Measurements from ENCODE around the gene LGI1.

GRCh38 chr10:93844979-93845626 is 87.4 kb downstream of the LGI1 start:
- TF ChIP-seq CTCF (IDR thresholded peaks at IDR 0.05) = no peak
- no peak for TF ChIP-seq SIN3A (IDR thresholded peaks at IDR 0.05; ENCODE audit: borderline replicate concordance, insufficient read depth, low read depth, low read length)
- TF ChIP-seq REST (IDR thresholded peaks at IDR 0.05; ENCODE audit: insufficient read depth in 1 of 2, low read depth in 2 of 2, low read length in 1 of 2) = no peak

All from Panc1 (cell line).